Aorta (tissue), 5 donors: ENCODE results near the gene NBL1. TPM values are rescaled to one million over a fixed set of nuclear protein-coding genes. Genes with fewer than 3 reads are reported as not detected.
"Not testable (repeated sequence)": the region's sequence is repeated elsewhere in the genome, so short reads cannot be mapped to it uniquely, and the experiment has no call there.

Source experiments
- ATAC-seq: fragments of 200-7000 bp; cut with Tn5 transposase; one replicate; pipeline ENCODE4 v1.9.1; 2022; ENCODE audit warnings: moderate library complexity; ENCODE audit not compliant: low FRiP score
- DNase-seq, 2 donors: peaks; one replicate each; pipeline ENCODE4 v3.0.0-alpha.2; 2020
- H3K27ac ChIP-seq, 2 donors: one replicate each; pipeline ENCODE4 v1.5.1; 2013; ENCODE audit warnings: low read length in 2 of 2, mild to moderate bottlenecking in 2 of 2, moderate library complexity in 2 of 2, control low read depth in 1 of 2, inconsistent platforms in 1 of 2, low read depth in 1 of 2
- H3K27me3 ChIP-seq, 2 donors: one replicate each; pipeline ENCODE4 v1.6.1; 2013; ENCODE audit warnings: control low read depth in 1 of 2, low read length in 1 of 2, mild to moderate bottlenecking in 1 of 2, moderate library complexity in 1 of 2; ENCODE audit not compliant: insufficient read depth in 2 of 2, control insufficient read depth in 1 of 2
- H3K36me3 ChIP-seq, 2 donors: one replicate each; pipeline ENCODE4 v1.6.1; 2013; ENCODE audit warnings: control low read depth in 1 of 2, low read length in 1 of 2, mild to moderate bottlenecking in 1 of 2; ENCODE audit not compliant: insufficient read depth in 2 of 2, control insufficient read depth in 1 of 2
- H3K4me1 ChIP-seq, 2 donors: one replicate each; pipeline ENCODE4 v1.6.1; 2013; ENCODE audit warnings: low read length in 2 of 2, control low read depth in 1 of 2, mild to moderate bottlenecking in 1 of 2, moderate library complexity in 1 of 2; ENCODE audit not compliant: insufficient read depth in 2 of 2, control insufficient read depth in 1 of 2
- H3K4me3 ChIP-seq, 2 donors: one replicate each; pipeline ENCODE4 v1.5.1; 2013; ENCODE audit warnings: low read length in 2 of 2, control low read depth in 1 of 2, mild to moderate bottlenecking in 1 of 2
- H3K9me3 ChIP-seq: one replicate; pipeline ENCODE4 v1.6.1; 2013; ENCODE audit warnings: mild to moderate bottlenecking, low read length; ENCODE audit not compliant: control insufficient read depth
- WGBS, 2 donors: extraction: QIAGEN DNeasy Blood & Tissue Kit; methylation state at CpG; one replicate each; pipeline ENCODE4 v1.1.7; 2013; 5-methylcytosine and 5-hydroxymethylcytosine counted together
- intact Hi-C, 2 donors: fragments of 100-400 bp; cut with DNase I; formaldehyde crosslinking; loops; one replicate each; pipeline versions ENCODE4 v1.14.2 to v1.15.0; 2022
- polyA plus RNA-seq, 2 donors: library from polyadenylated mRNA; stranded (reverse); fragments of 200-250 nt; gene quantifications; one replicate each; pipeline ENCODE4 v1.2.3, GENCODE V29; 2013
- total RNA-seq, 2 donors: library from RNA; stranded (reverse); fragmentation: NEBNext Ultra II Directional; extraction: Animal tissue kit (Norgen Biotek cat#: 25700); gene quantifications; one replicate each; pipeline ENCODE4 v1.2.1, GENCODE V29; 2021
- donor health status: healthy with polysubstance abuse.
- donor health status: Bipolar disorder and iron deficiency.
- donor health status: DM: no; HTN: no; CAD: no.
- donor health status: DM: no; HTN: no; CAD: no.
- donor health status: DM: yes; HTN: yes; CAD: no.

NBL1 gene
- total and polyA plus RNA-seq, 4 donors: 133 to 188 (median 150) TPM

DNA sequence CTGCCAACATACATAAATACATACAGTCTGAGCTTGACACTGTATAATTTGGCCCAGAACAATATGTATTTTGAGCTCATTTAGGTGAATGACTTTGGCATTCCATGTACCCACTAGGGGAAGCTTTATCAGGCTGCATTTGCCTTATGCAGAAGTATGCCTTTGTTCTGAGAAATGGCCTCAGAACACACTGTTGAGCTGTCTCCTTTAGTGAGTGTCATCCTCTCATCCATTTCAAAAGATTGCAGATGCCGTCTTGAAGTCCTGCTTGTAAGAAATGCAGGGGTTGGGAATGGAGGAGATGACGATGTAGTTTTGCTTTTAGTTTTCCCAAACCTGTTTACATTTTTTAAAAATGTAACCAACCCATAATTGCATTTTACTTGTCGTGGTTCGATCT is 14.8 kb upstream of the NBL1 start:
- Histone ChIP-seq H3K36me3 (peaks cover 0 to 11% of the 10 kb centered on the region in 2 donors), H3K27ac (no peak overlapping the region), H3K9me3 (no peaks in the 10 kb centered on the region), H3K4me3 (no peak overlapping the region), H3K27me3 (no peaks in the 10 kb centered on the region), H3K4me1 (no peaks in the 10 kb centered on the region)
- no peak for DNase-seq
- 11 to 21% methylated on average over 4 of the region's 4 CpGs for WGBS, 2 donors
- peak; percentile 29 for ATAC-seq
- intact Hi-C loops: no loop called here

- H3K27ac ChIP-seq, H3K4me3 ChIP-seq, DNase-seq, H3K36me3 ChIP-seq, H3K27me3 ChIP-seq, H3K4me1 ChIP-seq, intact Hi-C loops, H3K9me3 ChIP-seq, ATAC-seq: not testable (repeated sequence)
- 89 to 95% methylated on average over 1 of the region's 1 CpG for WGBS, 2 donors
These were observed 13.9 kb upstream of the NBL1 start for GRCh38 chr1:19630192-19630591.

DNA sequence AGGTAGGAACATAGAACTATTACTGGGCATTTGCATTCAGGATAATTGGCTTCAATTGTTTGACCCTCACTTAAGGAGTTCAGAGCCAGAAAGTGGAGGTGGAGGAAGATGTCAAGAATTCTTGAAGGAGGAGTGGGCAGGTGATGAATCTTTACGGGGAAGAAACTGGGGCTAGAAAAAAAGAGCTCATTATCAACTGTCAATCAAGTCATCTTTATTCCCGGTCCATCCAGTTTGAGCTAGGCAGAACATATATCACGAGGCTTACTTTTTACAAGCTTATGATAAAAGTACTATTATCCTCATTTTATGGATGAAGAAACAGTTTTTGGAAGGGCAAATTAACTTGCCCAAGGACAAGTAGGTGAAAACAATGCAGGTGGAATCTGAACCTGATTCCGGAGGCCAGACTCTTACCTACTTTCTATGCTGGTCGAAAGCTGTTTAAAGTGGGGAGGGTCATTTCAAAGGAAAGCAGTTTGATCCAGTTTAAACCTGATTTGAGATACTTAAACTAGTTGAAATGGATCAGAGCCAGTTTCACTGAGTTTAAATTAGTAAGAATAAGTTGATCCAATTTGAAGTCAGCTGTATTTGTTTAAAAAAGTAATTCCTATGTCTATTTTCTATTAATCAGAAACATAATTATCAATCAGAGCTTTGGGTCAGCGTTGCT is 13.3 kb upstream of the NBL1 start:
- ATAC-seq (no peak), DNase-seq (no peak)
- Histone ChIP-seq H3K27ac (no peak overlapping the region), H3K36me3 (peaks cover 0 to 7% of the 10 kb centered on the region in 2 donors), H3K27me3 (no peaks in the 10 kb centered on the region), H3K4me3 (no peak overlapping the region), H3K9me3 (no peaks in the 10 kb centered on the region), H3K4me1 (no peaks in the 10 kb centered on the region)
- intact Hi-C loops: no loop called here
- WGBS, 2 donors: 81 to 86% methylated on average over 6 of the region's 6 CpGs

- H3K36me3 ChIP-seq: peaks cover 0 to 3% of the 10 kb centered on the region in 2 donors
- intact Hi-C loops: no loop called here
- 90 to 92% methylated on average over 2 of the region's 2 CpGs for WGBS, 2 donors
- H3K27ac ChIP-seq: no peak overlapping the region
- no peak for ATAC-seq
- no peaks in the 10 kb centered on the region for H3K4me1 ChIP-seq
- H3K4me3 ChIP-seq: no peak overlapping the region
- H3K27me3 ChIP-seq: no peaks in the 10 kb centered on the region
- no peaks in the 10 kb centered on the region for H3K9me3 ChIP-seq
- no peak for DNase-seq
These were observed 11.9 kb upstream of the NBL1 start for GRCh38 chr1:19632211-19632610.

DNA sequence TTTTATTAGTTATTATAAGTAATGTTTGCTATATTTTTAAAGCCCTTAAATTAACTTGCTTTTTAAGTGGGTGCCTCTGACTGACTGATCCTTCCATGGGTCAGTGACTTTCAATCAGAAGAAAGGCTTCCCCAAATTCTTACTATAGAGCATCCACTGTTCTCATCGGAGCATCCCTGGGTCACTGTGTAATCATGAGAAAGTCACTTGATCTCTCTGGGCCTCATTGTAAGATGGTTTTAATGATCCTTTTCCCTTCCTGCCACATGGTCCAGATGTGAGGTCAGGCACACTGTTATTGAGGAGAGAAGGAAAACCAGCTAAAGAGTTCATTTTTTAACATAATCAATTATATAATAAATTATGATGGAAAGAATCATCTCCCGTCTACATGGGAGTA is 11.0 kb upstream of the NBL1 start:
- no peaks in the 10 kb centered on the region for H3K36me3 ChIP-seq
- no peak for ATAC-seq
- H3K4me1 ChIP-seq: no peaks in the 10 kb centered on the region
- no peak overlapping the region for H3K27ac ChIP-seq
- no peak for DNase-seq
- intact Hi-C loops: no loop called here
- no peaks in the 10 kb centered on the region for H3K9me3 ChIP-seq
- H3K4me3 ChIP-seq: no peak overlapping the region
- H3K27me3 ChIP-seq: no peaks in the 10 kb centered on the region
- WGBS, 2 donors: 95 to 98% methylated on average over 2 of the region's 2 CpGs

DNA sequence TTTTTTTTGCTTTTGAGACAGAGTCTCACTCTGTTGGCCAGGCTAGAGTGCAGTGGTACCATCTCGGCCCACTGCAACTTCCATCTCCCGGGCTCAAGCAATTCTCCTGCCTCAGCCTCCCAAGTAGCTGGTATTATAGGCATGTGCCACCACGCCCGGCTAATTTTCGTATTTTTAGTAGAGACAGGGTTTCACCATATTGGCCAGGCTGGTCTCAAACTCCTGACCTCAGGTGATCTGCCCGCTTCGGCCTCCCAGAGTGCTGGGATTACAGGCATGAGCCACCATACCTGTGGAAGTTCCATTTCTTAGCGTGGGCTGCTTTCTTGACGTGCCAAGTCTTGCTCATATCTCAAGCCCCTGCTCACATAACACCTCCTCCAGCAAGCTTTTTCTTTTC is 9.0 kb upstream of the NBL1 start:
- DNase-seq, intact Hi-C loops, H3K4me3 ChIP-seq, H3K36me3 ChIP-seq, H3K4me1 ChIP-seq, H3K9me3 ChIP-seq, H3K27ac ChIP-seq, H3K27me3 ChIP-seq, ATAC-seq: not testable (repeated sequence)
- WGBS, 2 donors: 92 to 95% methylated on average over 9 of the region's 9 CpGs

GRCh38 chr1:19635646-19636045 is 8.5 kb upstream of the NBL1 start:
- Histone ChIP-seq H3K36me3 (no peaks in the 10 kb centered on the region), H3K4me1 (no peaks in the 10 kb centered on the region), H3K4me3 (no peak overlapping the region), H3K9me3 (no peaks in the 10 kb centered on the region), H3K27me3 (no peaks in the 10 kb centered on the region), H3K27ac (no peak overlapping the region)
- 3 to 11% methylated on average over 4 of the region's 4 CpGs for WGBS, 2 donors
- DNase-seq (peak in 1 of 2 donors; percentile 83), ATAC-seq (peak; percentile 85)
- intact Hi-C loops: no loop called here

DNA sequence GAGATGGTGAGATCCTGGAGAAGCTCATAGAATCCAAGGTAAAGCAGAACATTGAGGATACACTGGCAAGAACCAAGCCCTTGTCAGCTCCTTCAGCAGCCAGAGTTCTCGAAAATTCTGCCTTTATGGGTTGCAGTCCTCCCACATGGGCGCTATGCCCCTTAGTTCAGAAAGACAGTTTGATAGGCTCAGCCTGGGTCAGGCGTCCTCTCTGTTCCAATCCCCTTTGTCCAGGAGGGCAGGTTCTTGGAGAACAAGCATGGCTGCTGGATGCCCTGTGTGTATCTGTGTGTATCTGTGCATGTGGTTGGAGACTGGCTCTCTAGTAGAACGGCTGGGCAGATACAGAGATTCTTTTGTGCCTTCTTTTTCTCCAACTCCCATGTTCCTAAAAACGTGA is 8.0 kb upstream of the NBL1 start:
- intact Hi-C loops: no loop called here
- Histone ChIP-seq H3K27me3 (no peaks in the 10 kb centered on the region), H3K4me3 (no peak overlapping the region), H3K27ac (peak overlapping the region; percentile 22 to 43), H3K36me3 (no peaks in the 10 kb centered on the region), H3K9me3 (no peaks in the 10 kb centered on the region), H3K4me1 (no peaks in the 10 kb centered on the region)
- ATAC-seq (peak; percentile 41), DNase-seq (no peak)
- whole genome bisulfite sequencing, 2 donors: 20 to 26% methylated on average over 5 of the region's 5 CpGs

DNA sequence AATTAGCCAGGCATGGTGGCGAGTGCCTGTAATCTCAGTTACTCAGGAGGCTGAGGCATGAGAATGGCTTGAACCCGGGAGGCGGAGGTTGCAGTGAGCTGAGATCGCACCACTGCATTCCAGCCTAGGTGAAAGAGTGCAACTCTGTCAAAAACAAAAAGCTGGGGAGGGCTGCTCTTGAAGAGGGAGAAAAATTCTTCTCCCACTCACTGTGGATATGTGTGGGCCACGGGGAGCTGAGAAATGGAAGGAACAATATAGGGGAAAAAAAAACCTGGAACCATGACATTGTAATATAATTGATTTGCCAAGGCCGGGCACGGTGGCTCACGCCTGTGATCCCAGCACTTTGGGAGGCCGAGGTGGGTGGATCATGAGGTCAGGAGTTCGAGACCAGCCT is 7.4 kb upstream of the NBL1 start:
- intact Hi-C loops, DNase-seq, H3K9me3 ChIP-seq, H3K36me3 ChIP-seq, H3K27me3 ChIP-seq, H3K27ac ChIP-seq, ATAC-seq, H3K4me1 ChIP-seq, H3K4me3 ChIP-seq: not testable (repeated sequence)
- WGBS, 2 donors: 82 to 85% methylated on average over 10 of the region's 10 CpGs
